Stimulated activated CD8-positive, alpha-beta memory T cell treated with anti-CD3 and anti-CD28 coated beads, Interleukin-12 subunit alpha, Interleukin-12 subunit beta, amount 100 ng/mL, for 24 hours (primary cell): ENCODE results near the gene IQGAP2.

ENCODE experiments used
- DNase-seq: peaks from one replicate; pipeline ENCODE4 v3.0.0-alpha.2; 2020; ENCODE audit errors: extremely low read depth

The IQGAP2 gene

GRCh38 chr5:76690037-76690679, 287.1 kb downstream of the IQGAP2 start:
- no peak for DNase-seq

DNA sequence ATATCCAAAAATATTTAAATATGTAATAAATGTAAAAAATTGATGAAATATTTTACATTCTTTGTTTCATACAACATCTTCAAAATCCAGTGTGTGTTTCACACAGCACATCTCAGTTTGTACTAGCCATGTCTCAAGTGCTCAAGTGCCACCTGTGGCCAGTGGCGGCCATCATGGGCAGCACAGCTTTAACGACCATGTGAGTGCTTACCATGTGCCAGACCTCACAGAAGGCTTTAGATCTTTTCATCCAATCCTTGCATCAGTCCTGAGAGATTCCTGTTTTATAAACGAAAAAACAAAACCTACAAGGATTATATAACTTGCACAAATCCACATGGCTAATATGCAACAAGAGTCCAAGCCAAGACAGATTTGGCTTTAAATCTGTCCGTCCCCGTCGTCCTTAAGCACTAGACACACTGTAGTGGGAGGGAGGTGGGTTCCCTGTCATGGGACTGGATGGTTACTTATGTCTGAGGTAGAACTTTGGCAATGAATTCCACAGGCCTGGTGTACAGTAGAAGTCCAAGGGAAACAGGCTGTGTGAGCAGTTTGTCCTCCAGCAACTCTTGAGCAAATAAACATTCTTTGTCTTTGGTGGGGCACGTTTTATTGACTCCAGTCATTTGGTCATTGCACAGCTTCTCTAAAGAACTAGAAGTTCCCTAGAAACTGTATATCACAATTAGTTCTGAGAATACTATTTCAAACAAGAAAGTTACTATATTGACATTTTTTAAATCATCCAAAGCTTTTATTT, 287.8 kb downstream of the IQGAP2 start:
- DNase-seq: no peak

DNA sequence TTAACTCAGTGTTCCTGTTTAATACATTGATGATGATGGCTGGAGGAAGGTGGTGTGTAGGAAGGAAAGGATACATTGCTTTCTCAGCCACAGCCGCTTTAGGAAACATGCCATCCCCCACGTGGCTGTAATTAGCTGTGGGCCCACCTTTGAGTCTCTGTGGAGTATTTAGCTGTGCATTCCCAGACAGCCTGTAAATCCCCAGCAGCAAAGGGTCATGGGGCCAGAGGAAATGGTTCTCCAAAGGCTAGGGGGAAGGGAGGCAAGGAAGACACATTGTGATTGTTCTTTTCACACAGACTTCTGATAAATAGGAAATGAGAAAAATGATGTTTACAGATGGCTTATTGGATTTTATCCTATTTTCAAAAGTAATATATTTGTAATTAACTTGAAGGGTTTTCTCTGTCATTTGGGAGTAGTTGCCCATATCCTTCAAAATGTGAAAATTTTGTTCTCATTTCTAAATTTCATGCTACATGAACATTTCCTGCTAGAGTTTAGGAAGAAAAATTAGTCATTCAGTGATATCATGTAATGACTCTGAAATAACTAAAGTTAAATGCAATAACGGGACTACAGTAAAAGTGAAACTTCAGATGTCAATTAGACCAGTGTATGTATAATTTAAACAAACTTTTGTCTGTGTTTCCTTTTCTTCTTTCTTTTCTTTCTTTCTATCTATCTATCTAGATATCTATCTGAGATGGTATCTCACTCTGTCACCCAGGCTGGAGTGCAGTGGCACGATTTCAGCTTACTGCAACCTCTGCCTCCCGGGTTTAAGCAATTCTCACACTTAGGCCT, 288.6 kb downstream of the IQGAP2 start:
- no peak for DNase-seq

DNA sequence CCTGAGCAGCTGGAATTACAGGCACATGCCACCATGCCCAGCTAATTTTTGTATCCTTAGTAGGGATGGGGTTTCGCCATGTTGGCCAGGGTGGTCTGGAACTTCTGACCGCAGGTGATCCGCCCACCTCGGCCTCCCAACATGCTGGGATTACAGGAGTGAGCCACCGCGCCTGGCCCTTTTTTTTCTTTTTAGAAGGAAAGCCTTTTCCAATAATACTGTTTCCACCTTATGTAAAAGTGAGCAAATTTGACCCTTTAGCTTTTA, 289.1 kb downstream of the IQGAP2 start:
- DNase-seq: no peak

DNA sequence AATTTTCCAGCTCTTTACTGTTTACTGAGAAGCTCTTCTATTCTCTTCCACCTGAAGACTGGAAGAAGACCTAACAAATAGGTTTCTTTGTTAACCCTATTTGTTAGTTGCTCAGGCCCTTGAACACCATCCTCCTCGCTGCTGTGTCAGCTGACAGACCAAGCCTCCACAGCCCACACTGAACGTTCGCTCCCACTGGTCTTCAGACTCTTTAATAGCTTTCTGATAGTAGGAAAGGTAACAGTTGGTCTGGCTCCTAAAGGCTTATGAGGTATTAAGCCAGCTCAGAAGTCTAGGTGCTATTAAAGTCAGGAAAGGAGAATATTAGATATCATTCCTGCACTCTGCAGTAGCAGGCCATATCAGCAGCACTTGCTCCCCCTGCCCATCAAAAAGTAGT, 289.6 kb downstream of the IQGAP2 start:
- no peak for DNase-seq

DNA sequence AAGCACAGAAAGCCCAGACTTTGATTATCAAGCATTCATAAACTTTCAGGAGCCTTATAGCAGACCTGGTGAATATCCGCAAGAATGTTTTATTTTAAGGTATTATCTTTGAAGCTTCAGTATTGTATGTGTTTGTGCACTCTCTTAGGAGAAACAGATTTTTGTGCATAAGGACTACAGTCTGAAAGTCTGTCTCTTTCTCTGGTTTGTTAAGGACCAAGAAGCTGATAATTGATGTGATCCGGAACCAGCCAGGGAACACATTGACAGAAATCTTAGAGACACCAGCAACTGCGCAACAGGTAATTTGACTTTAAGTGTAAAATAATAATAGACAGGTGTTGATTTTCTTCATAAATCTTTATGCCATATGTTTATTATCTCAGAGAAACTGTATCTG, 290.1 kb downstream of the IQGAP2 start:
- no peak for DNase-seq

DNA sequence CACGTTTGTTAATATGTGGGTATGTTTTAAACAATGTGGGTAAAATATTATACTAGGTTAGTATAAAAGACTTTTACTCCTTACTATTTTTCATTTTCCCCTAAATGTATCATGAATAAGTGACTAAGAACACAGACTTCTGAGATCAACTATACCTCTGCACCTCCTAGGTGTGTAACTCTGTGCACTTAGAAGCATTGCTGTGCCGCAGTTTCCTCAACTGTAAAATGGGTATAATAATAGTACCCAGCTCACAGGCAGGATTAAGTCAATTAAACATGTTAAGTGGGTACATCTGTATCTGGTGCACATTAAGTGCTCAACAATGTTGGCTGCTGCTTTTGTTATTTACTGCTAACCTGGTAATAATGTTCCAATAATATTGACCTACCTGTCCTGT, 291.2 kb downstream of the IQGAP2 start:
- DNase-seq: no peak

- no peak for DNase-seq
These were observed 292.3 kb downstream of the IQGAP2 start for GRCh38 chr5:76695346-76695745.

- no peak for DNase-seq
These were observed 293.2 kb downstream of the IQGAP2 start for GRCh38 chr5:76696251-76696650.

DNA sequence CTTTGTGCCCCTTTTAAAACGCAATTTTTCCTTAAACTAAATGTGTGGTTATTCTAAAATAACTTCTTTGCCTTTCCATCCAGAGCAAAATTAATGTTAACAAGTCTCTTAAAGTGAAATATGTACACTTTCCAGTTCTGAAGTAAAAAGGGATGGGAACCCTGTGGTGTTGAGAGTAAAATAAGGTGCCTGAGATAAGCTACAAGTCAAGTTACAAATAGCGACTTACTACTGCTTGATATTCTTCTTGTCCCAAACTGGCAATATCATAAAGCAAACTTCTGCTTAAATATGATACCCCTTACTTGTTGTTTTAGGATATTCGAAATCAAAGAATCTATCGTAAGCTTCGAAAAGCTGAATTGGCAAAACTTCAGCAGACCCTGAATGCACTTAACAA, 294.6 kb downstream of the IQGAP2 start:
- DNase-seq: no peak

- DNase-seq: no peak
These were observed 297.5 kb downstream of the IQGAP2 start for GRCh38 chr5:76700571-76700970.

DNA sequence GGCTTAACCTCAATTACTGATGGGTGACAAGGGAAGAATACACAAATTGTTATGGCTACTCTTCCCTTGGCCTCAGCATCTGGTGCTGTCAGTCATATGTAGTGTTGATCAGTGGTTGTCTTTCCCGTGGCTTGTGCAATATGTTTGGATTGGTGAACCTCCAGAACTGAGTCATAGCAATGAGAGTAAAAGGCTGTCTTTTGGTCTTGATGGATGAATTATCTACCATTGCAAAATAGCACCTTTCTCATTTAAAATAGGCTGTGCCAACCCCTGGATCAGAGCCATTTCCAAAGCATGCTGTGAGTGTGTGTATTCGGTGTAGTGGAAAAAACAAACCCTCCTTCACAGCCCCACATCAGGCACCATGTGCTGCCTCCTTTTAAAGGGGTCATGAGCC, 298.2 kb downstream of the IQGAP2 start:
- no peak for DNase-seq

DNA sequence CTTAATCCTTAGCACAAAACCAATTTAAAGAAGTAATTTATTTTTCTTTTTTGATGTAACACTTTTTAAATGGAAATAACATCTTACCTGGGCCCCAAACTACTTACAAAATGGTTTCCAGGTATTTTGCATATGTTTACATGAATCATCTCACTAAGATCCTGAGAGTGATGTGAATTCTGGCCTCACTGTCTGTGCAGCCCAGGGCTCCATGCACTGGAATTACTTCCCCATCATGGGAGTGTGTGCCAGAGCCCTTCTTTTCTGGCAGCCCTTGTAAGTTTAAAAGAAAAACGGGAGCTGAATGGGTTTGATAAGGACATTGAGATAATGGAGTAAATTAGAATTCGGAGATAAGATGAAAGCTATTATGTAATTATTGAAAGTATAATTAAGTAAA, 300.6 kb downstream of the IQGAP2 start:
- DNase-seq: no peak

DNA sequence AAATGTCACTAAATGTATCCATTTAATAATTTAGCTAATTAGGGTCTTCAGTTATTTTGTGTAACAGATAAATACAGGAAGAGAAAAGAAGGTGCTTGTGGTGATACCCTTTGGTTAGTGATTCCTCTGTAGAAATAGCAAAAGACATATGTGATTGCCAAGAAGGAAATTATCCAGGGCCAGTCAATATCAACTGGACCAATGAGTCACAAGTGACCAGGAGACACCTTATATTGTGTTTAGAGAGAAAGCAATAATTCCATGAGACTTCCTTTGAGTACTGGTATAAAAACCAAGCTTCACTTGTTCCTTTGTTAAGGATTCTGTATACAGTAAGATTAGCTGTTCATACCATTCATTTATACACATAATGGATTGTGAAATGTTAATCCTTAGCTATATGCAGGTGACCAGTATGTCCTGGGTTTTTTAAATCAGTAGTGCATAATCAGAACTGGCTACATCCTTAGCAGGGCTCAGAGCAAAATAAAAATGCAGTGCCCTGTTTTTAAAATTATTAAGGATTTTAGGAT, 301.1 kb downstream of the IQGAP2 start:
- no peak for DNase-seq

DNA sequence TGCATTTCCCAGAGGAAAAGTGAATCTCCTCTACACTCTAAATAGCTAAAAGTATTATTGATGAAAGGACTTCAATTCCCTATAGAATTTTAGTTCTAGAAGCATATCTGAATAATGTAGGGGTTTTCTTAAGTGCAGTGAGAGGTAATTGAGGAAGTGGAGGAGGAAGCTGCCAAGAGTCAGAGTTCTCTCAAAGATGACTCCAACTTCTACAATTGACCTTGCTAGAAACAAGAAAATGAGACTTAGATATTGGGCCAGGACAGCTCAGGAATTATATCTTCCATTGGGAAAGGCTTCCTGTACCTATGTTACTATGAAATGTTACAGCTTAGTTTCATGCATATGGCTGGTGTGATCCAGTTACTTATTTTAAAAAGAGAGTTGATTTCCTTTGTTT, 302.5 kb downstream of the IQGAP2 start:
- DNase-seq: no peak

GRCh38 chr5:76709762-76710161, 306.7 kb downstream of the IQGAP2 start:
- no peak for DNase-seq

- no peak for DNase-seq
These were observed 307.9 kb downstream of the IQGAP2 start for GRCh38 chr5:76710991-76711390.

GRCh38 chr5:76714751-76715485, 311.8 kb downstream of the IQGAP2 start:
- no peak for DNase-seq

DNA sequence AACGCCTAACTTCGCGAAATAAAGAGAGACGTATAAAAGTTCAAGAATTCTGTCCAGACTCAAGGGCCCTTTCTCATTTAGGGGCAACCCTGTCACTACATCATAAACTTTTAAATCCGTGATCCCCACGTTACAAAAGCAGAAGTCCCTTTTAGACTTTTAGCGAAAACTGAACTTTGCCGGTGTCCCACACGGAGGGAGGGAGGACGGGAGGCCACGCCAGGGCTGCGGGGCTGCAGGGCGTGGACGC, 312.3 kb downstream of the IQGAP2 start:
- DNase-seq: no peak

DNA sequence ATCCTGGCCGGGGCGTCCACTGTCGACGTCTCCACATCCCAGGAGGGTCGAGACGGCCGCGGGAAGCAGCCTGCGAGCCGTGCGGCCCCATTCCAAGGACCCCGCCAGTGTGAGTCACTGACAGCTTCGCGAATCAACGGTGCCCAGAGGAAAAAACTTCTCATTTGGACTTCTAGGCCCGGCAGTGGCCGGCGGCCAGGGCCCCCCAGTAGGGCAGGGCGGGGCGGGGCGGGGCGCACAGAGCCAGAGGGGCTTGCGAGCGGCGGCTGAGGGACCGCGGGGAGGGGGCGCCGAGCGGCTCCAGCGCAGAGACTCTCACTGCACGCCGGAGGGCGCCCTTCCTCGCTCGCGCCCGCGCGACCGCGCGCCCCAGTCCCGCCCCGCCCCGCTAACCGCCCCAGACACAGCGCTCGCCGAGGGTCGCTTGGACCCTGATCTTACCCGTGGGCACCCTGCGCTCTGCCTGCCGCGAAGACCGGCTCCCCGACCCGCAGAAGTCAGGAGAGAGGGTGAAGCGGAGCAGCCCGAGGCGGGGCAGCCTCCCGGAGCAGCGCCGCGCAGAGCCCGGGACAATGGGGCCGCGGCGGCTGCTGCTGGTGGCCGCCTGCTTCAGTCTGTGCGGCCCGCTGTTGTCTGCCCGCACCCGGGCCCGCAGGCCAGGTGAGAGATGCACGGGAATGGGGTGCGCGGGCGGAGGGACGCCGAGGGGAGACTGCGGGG, 312.8 kb downstream of the IQGAP2 start, which contains the start of gene F2R:
Gene F2R (plus strand): TSS at position 391 of the 720 bp plus-strand sequence. CDS start 182 bp downstream, at position 573.
- no peak for DNase-seq

- DNase-seq: no peak
These were observed 313.5 kb downstream of the IQGAP2 start for GRCh38 chr5:76716456-76717157.
